Fibroblast of skin of right quadriceps (primary cell): ENCODE measurements around the gene PSMB1.
"Not testable (repeated sequence)": the region's sequence is repeated elsewhere in the genome, so short reads cannot be mapped to it uniquely, and the experiment has no call there.

Experiments used
- DNase-seq: peaks from one replicate; pipeline ENCODE4 v3.0.0-alpha.2; 2013

The PSMB1 gene

DNA sequence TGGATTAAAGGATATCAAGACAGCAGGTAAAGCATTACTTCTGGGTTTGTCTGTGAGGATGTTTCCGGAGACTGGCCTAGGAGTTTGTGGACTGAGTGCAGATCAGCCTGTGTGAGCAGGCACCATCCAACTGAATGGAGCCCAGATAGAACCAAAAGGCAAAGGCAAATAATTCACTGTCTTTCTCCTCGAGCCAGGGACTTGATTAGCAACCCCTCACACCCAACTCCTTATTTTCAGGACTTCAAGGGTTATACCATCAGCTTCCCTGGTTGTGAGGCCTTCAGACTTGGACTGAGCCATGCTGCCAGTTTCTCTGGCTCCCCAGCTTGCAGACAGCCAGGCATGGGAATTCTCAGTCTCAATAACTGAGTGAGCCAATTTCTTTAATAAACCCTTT lies 19.3 kb downstream of the PSMB1 start:
- DNase-seq = no peak

GRCh38 chr6:170532867-170533488 lies 20.1 kb downstream of the PSMB1 start:
- DNase-seq = no peak

DNA sequence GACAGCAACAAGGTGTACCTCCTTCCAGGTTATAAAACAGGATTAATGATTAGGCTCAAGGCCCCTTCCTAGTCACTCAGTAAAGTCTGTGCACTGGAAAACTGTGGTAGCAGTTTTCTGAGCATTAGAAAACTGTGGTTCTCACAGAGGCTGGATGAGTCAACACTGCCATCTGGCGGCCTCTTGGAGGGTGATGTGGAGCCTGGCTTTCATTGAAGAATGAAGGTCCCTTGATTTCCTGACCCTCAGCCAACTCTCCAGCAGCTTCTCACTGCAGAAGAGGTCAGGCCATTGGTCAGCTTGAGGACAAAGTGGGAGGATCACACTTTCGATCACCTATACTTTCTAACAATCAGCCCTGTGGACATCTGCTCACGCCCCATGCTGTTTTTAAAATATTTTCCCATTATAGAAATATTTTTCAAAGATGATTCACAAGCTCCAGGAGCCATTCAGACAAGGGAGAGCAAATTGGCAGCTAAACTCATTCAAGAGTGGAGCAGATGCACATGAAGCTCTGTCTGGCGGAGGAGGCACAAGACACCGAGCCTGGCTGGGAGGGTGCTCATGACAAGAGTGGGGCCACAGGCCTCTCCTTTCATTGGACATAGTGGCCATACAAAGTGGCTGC lies 23.2 kb downstream of the PSMB1 start:
- peak; percentile 63 for DNase-seq

- not testable (repeated sequence) for DNase-seq
Measured at GRCh38 chr6:170527995-170528394, 25.1 kb downstream of the PSMB1 start.

- no peak for DNase-seq
Measured at GRCh38 chr6:170525795-170526194, 27.3 kb downstream of the PSMB1 start.

GRCh38 chr6:170524172-170524502 lies 29.0 kb downstream of the PSMB1 start:
- DNase-seq = no peak

- DNase-seq = no peak
Measured at GRCh38 chr6:170523256-170524171, 29.6 kb downstream of the PSMB1 start.

- DNase-seq = peak; percentile 8
Measured at GRCh38 chr6:170522565-170523183, 30.4 kb downstream of the PSMB1 start.

DNA sequence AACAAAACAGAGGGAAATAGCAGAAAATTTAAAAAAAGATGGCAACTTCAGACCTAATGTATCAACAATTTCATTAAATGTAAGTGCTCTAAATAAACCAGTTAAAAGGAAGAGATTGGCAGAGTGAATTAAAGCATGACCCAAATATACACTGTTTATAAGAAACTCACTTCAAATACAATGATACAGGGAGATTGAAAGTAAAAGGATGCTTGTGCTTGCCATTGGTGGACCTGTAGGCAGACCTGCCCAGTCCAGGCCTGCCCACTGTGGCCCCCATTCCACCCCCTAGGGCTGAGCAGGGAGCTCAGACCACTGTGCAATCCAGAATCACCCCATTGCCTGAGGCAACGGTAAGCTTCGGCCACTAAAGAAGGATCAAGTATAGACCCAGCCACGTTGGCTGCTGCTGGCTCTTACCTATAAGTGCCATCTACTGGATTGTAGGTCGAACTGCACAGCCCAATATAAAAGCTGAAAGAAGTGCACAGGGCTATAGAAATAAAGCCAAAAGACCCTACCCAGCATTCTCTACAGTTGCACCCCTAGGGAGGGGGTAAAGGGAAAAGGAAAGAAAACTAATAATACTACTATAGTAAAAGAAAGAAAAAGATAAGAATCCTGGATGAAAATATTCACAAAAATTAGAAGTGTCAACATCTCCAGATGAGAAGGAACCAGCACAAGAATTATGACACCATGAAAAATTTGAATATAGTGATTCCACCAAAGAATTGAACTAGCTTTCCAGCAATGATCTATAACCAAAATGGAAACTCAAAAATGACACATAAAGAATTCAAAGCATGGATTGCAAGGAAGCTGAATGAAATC lies 36.1 kb downstream of the PSMB1 start:
- peak; percentile 71 for DNase-seq

GRCh38 chr6:170514908-170515307 lies 38.2 kb downstream of the PSMB1 start:
- no peak for DNase-seq

DNA sequence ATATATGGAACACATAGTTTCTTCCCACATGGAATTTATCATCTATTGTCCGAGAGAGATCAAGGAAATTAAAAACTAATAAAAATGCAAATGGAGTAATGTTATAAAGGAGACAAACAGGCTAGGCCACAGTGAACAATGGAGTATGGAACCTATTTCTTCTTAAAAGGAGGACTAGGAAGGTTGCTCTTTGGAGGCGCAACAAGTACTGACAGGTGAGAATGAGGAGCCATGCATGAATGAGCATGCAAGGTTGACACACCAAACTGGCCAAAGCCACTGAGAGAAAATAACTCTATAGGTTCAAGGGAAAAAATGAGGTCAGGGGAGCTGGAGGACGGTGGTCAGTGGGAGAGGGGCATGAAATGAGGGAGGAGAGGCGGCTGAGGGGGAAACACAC lies 40.9 kb downstream of the PSMB1 start:
- no peak for DNase-seq

GRCh38 chr6:170510631-170511030 lies 42.5 kb downstream of the PSMB1 start:
- DNase-seq = no peak

DNA sequence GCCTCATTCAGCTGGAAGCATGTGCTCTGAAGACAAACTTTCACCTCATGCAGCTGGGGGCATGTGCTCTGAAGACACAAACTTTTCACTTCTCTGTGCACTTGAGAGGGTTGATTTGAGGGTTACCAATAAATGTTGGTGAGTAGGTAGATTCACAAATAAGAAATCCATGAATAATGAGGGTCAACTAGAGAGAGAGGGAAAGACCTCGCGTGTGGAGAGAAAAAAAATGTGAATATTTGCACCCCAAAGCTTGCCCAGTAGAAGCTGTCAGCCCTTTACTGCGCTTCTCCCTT lies 43.4 kb downstream of the PSMB1 start:
- DNase-seq = no peak

- not testable (repeated sequence) for DNase-seq
Measured at GRCh38 chr6:170508892-170509722, 44.0 kb downstream of the PSMB1 start.

- DNase-seq = not testable (repeated sequence)
Measured at GRCh38 chr6:170508275-170508674, 44.8 kb downstream of the PSMB1 start.

DNA sequence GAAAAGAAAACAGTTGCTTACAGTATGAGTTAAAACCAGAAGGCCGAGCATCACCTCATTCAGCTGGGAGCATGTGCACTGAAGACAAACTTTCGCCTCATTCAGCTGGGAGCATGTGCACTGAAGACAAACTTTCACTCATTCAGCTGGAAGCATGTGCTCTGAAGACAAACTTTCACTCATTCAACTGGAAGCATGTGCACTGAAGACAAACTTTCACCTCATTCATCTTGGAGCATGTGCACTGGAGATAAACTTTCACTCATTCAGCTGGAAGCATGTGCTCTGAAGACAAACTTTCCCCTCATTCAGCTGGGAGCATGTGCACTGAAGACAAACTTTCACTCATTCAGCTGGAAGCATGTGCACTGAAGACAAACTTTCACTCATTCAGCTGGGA lies 45.4 kb downstream of the PSMB1 start:
- not testable (repeated sequence) for DNase-seq

DNA sequence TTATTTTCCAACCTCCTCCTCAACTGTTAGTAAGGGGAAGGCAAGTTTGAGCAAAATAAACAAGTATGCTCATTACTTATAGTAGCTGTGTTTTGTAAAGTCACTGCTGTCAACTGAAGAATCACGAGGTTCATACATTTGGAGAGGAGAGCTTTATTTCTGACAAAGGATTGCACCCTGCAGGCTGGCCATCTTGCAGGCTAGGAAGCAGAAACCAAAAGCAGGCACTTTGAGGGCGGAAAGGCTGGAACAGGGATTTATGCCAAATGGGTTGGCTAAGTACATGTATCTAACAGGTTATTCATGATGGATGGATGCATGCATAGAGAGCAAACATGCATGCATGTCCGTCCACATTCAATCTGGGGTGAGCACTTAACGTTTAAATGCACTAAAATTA lies 46.7 kb downstream of the PSMB1 start:
- no peak for DNase-seq

- DNase-seq = no peak
Measured at GRCh38 chr6:170505306-170505705, 47.8 kb downstream of the PSMB1 start.

DNA sequence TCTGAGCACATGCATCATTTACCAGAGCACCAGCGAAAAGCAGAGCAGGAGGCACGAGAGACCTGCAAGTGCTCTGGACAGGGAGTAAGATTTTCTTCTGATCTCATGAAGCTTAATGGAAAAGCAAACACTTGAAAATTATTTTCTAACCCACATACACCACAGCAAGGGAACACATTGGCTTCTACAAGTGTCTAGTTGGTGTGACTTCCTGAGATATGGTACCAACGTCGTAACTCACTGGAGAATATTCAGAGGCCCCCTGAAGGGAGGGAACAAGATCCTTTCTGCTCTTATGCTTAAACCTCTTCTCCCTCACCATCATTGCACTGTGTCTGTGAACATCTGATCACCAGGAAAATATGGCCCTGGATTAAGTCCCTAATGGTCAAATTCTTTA lies 48.6 kb downstream of the PSMB1 start:
- no peak for DNase-seq

- DNase-seq = no peak
Measured at GRCh38 chr6:170503414-170503761, 49.7 kb downstream of the PSMB1 start.

GRCh38 chr6:170502733-170503413 lies 50.2 kb downstream of the PSMB1 start:
- DNase-seq = not testable (repeated sequence)
